HG02981 (cell line): ENCODE results near the gene PNMA8B.

Experiments
- ATAC-seq: cut with Tn5 transposase; IDR thresholded peaks from one replicate; pipeline ENCODE4 v1.9.1; 2021; ENCODE audit warnings: mild to moderate bottlenecking, moderate library complexity; ENCODE audit not compliant: unreplicated experiment

PNMA8B gene

GRCh38 chr19:46460055-46460454, 35.6 kb downstream of the PNMA8B start:
- no peak for ATAC-seq

- no peak for ATAC-seq
Observed at GRCh38 chr19:46456930-46457329, 38.7 kb downstream of the PNMA8B start.

GRCh38 chr19:46454244-46454643, 41.4 kb downstream of the PNMA8B start:
- ATAC-seq: no peak

GRCh38 chr19:46453661-46454060, 42.0 kb downstream of the PNMA8B start:
- no peak for ATAC-seq

GRCh38 chr19:46452186-46452585, 43.5 kb downstream of the PNMA8B start:
- no peak for ATAC-seq

- ATAC-seq: no peak
Observed at GRCh38 chr19:46451352-46451751, 44.3 kb downstream of the PNMA8B start.

DNA sequence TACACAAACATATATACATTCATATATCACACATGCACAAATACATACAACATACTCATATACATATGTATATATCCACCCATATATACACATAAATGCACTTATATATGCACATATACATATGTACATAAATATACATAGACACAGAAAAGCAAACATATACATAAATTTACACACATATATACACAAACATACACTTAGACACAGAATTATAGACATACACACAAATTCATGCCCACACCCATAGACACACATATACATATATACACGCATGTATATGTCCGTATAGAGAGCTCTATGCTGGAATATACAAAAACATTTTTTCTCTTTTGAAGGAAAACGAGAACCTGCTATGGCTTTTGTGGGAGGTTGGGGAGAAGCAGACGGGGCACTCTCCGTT, 44.9 kb downstream of the PNMA8B start:
- ATAC-seq: no peak

GRCh38 chr19:46449228-46449627, 46.4 kb downstream of the PNMA8B start:
- ATAC-seq: no peak

DNA sequence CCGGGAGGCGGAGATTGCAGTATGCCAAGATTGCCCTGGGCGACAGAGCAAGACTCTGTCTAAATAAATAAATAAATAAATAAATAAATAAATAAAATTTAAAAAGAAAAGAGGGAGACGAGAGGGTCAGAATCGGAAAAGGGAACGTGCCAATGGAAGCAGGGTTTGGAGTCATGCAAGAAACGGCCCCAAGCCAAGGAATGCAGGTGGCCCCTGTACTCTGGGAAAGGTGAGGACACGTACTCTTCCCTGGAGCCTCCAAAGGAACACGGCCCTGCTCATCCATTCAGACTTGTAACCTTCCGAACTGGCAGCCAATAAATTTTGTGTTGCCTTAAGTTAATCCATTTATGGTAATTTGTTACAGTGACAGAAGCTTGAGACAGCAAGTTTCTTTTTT, 47.1 kb downstream of the PNMA8B start:
- ATAC-seq: no peak

GRCh38 chr19:46447824-46448223, 47.8 kb downstream of the PNMA8B start:
- no peak for ATAC-seq

DNA sequence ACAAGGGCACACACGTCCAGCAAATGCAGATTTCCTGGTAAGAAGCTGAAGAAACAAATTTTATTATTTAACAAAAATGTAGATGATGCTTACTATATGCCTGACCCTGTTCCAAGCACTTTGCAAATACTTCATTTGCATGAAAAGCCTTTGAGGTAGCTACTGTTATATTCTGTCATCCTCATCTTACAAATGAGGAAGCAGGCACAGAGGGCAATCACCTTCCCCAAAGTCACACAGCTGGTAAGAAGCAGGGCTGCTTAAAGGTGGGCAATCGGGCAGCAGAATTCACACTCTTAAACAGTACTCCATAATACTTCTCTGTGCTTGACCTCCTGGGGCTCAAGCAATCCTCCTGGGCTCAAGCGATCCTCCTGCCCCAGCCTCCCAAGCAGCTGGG, 48.7 kb downstream of the PNMA8B start:
- no peak for ATAC-seq

- no peak for ATAC-seq
Observed at GRCh38 chr19:46446021-46446420, 49.6 kb downstream of the PNMA8B start.

GRCh38 chr19:46442808-46443450, 52.7 kb downstream of the PNMA8B start:
- no peak for ATAC-seq

- no peak for ATAC-seq
Observed at GRCh38 chr19:46441866-46442265, 53.8 kb downstream of the PNMA8B start.
